ENCODE measurements around the gene TEDC2. TPM values are rescaled to one million over a fixed set of nuclear protein-coding genes. Genes with fewer than 3 reads are reported as not detected.
A peak's percentile ranks its signal among the peaks of the same experiment; 100 is the strongest.

Gene TEDC2
- total and polyA plus RNA-seq, 12 donors: 0.29 to 2.3 (median 0.95) TPM

- H3K9me3 ChIP-seq: no peaks in the 10 kb centered on the region
- TF ChIP-seq, protein P1, sequence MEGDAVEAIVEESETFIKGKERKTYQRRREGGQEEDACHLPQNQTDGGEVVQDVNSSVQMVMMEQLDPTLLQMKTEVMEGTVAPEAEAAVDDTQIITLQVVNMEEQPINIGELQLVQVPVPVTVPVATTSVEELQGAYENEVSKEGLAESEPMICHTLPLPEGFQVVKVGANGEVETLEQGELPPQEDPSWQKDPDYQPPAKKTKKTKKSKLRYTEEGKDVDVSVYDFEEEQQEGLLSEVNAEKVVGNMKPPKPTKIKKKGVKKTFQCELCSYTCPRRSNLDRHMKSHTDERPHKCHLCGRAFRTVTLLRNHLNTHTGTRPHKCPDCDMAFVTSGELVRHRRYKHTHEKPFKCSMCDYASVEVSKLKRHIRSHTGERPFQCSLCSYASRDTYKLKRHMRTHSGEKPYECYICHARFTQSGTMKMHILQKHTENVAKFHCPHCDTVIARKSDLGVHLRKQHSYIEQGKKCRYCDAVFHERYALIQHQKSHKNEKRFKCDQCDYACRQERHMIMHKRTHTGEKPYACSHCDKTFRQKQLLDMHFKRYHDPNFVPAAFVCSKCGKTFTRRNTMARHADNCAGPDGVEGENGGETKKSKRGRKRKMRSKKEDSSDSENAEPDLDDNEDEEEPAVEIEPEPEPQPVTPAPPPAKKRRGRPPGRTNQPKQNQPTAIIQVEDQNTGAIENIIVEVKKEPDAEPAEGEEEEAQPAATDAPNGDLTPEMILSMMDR (IDR thresholded peaks at IDR 0.05): no peak
- peaks cover 20 to 51% (median 40%) of the 10 kb centered on the region in 9 donors for H3K4me1 ChIP-seq
- H3K36me3 ChIP-seq: no peaks in the 10 kb centered on the region
- WGBS, 2 donors: 1% methylated on average over 38 of the region's 38 CpGs
- peaks cover 11 to 64% (median 39%) of the 10 kb centered on the region in 7 donors for H3K27me3 ChIP-seq
- H3K27ac ChIP-seq: peak overlapping the region in 3 of 10 donors; percentile 16 to 50 (median 29)
- DNase-seq (no peak), ATAC-seq (peak in 2 of 8 donors; percentile 2 to 13)
- intact Hi-C loops (cut with DNase I): no loop called here
- peak overlapping the region; percentile 4 to 68 (median 53) for H3K4me3 ChIP-seq
These were observed 8.4 kb downstream of the TEDC2 start for GRCh38 chr16:2468233-2468724.

- Histone ChIP-seq H3K36me3 (no peaks in the 10 kb centered on the region), H3K4me3 (peak overlapping the region in 7 of 10 donors; percentile 30 to 68 (median 53)), H3K27me3 (peaks cover 11 to 67% (median 42%) of the 10 kb centered on the region in 7 donors), H3K27ac (no peak overlapping the region), H3K4me1 (peaks cover 20 to 55% (median 44%) of the 10 kb centered on the region in 9 donors), H3K9me3 (no peaks in the 10 kb centered on the region)
- WGBS, 2 donors: 14 to 33% methylated on average over 12 to 14 of the region's 14 CpGs
- ATAC-seq (peak in 6 of 8 donors; percentile 6 to 47 (median 33)), DNase-seq (peak in 1 of 2 donors; percentile 51)
- intact Hi-C loops (cut with DNase I): loop anchor here in 1 of 10 donors (1.0 kb wide), 1 partner anchor 40 kb away; the partner anchor contains the start of gene CCNF
- TF ChIP-seq, protein P1 (IDR thresholded peaks at IDR 0.05): no peak
These were observed 9.0 kb downstream of the TEDC2 start for GRCh38 chr16:2468725-2469398.

GRCh38 chr16:2469399-2470233 is 9.7 kb downstream of the TEDC2 start:
- TF ChIP-seq, protein P1 (IDR thresholded peaks at IDR 0.05): no peak
- no peak for DNase-seq
- Histone ChIP-seq H3K4me3 (peak overlapping the region in 1 of 10 donors; percentile 68), H3K36me3 (no peaks in the 10 kb centered on the region), H3K27ac (no peak overlapping the region), H3K27me3 (peaks cover 11 to 67% (median 42%) of the 10 kb centered on the region in 7 donors), H3K4me1 (peaks cover 24 to 62% (median 51%) of the 10 kb centered on the region in 9 donors), H3K9me3 (no peaks in the 10 kb centered on the region)
- 53 to 55% methylated on average over 16 of the region's 16 CpGs for WGBS, 2 donors
- no peak for ATAC-seq
- intact Hi-C loops (cut with DNase I): loop anchor here in 1 of 10 donors (1.0 kb wide), 1 partner anchor 40 kb away; the partner anchor contains the start of gene CCNF

- Histone ChIP-seq H3K27ac (no peak overlapping the region), H3K4me1 (peaks cover 24 to 62% (median 52%) of the 10 kb centered on the region in 9 donors), H3K9me3 (no peaks in the 10 kb centered on the region), H3K27me3 (peaks cover 11 to 67% (median 42%) of the 10 kb centered on the region in 7 donors), H3K4me3 (no peak overlapping the region), H3K36me3 (no peaks in the 10 kb centered on the region)
- WGBS, 2 donors: 83 to 85% methylated on average over 7 of the region's 7 CpGs
- intact Hi-C loops (cut with DNase I): no loop called here
- ATAC-seq (no peak), DNase-seq (no peak)
- TF ChIP-seq, protein P1 (IDR thresholded peaks at IDR 0.05): no peak
These were observed 10.3 kb downstream of the TEDC2 start for GRCh38 chr16:2470234-2470601.

All from heart right ventricle (tissue), 16 donors.